Subcutaneous abdominal adipose tissue (tissue), 5 donors: ENCODE data around the gene CD68.

Source experiments
- H3K27ac ChIP-seq: one replicate; pipeline ENCODE4 v1.7.0; 2013; ENCODE audit warnings: low read depth, mild to moderate bottlenecking, inconsistent platforms, low read length, moderate library complexity
- H3K27me3 ChIP-seq, 5 donors: one replicate each; pipeline ENCODE4 v1.7.0; 2013; ENCODE audit warnings: low read length in 5 of 5, inconsistent platforms in 1 of 5; ENCODE audit not compliant: control insufficient read depth in 5 of 5, insufficient read depth in 4 of 5
- H3K36me3 ChIP-seq, 5 donors: one replicate each; pipeline ENCODE4 v1.7.0; 2013; ENCODE audit warnings: low read length in 5 of 5; ENCODE audit not compliant: control insufficient read depth in 5 of 5, insufficient read depth in 5 of 5
- H3K4me1 ChIP-seq, 5 donors: one replicate each; pipeline ENCODE4 v1.7.0; 2013; ENCODE audit warnings: low read length in 5 of 5, mild to moderate bottlenecking in 3 of 5, moderate library complexity in 1 of 5; ENCODE audit not compliant: control insufficient read depth in 5 of 5, insufficient read depth in 5 of 5
- H3K4me3 ChIP-seq, 5 donors: one replicate each; pipeline ENCODE4 v1.7.0; 2013; ENCODE audit warnings: low read length in 5 of 5, low read depth in 1 of 5
- H3K9ac ChIP-seq, 5 donors: one replicate each; pipeline ENCODE4 v1.7.0; 2013; ENCODE audit warnings: low read length in 5 of 5, mild to moderate bottlenecking in 4 of 5, moderate library complexity in 3 of 5
- H3K9me3 ChIP-seq, 5 donors: one replicate each; pipeline ENCODE4 v1.7.0; 2013; ENCODE audit warnings: low read length in 5 of 5; ENCODE audit not compliant: control insufficient read depth in 5 of 5
- donor health status: healthy.
- donor health status: healthy.
- donor health status: healthy.
- donor health status: healthy.
- donor health status: healthy.

Gene CD68

DNA sequence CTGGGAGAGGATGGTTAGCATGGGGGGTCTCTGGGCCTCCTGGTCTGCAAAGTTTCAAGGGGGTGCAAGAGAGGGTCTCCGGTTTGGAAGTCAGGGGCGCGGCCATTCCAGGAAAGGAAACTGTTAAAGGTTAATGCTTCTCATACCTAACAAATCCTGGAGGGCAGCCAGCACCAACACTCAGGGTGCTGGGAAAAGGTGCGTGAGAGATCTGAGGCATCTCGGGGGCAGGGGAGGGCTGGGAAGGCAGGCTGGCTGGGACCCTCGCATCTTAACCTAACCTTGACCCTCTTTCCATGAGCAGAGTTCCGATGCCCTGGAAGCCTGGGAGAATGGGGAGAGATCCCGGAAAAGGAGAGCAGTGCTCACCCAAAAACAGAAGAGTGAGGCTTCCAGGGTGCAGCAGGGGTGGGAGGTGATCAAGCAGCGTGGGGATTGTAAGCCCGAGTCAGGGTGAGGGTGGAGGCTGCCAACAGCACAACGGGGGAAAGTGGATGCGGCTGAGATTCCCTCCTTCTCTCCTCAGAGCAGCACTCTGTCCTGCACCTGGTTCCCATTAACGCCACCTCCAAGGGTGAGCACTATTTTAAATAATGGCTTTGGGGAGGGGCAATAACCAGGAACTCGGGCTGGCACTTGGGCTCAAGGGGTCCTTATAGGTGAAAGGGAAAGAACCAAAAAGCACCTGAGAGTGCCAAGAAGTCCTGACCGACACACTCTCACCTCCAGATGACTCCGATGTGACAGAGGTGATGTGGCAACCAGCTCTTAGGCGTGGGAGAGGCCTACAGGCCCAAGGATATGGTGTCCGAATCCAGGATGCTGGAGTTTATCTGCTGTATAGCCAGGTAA lies 19.9 kb upstream of the CD68 start:
- H3K9me3 ChIP-seq = no peaks in the 10 kb centered on the region
- peaks cover 11 to 80% (median 68%) of the 10 kb centered on the region in 5 donors for H3K4me1 ChIP-seq
- H3K36me3 ChIP-seq = peaks cover 0 to 19% (median 6%) of the 10 kb centered on the region in 5 donors
- H3K4me3 ChIP-seq = peak overlapping the region; percentile 55 to 79 (median 72)
- H3K9ac ChIP-seq = peak overlapping the region in 4 of 5 donors; percentile 63 to 88 (median 81)
- H3K27me3 ChIP-seq = no peaks in the 10 kb centered on the region
- peak overlapping the region; percentile 97 for H3K27ac ChIP-seq

DNA sequence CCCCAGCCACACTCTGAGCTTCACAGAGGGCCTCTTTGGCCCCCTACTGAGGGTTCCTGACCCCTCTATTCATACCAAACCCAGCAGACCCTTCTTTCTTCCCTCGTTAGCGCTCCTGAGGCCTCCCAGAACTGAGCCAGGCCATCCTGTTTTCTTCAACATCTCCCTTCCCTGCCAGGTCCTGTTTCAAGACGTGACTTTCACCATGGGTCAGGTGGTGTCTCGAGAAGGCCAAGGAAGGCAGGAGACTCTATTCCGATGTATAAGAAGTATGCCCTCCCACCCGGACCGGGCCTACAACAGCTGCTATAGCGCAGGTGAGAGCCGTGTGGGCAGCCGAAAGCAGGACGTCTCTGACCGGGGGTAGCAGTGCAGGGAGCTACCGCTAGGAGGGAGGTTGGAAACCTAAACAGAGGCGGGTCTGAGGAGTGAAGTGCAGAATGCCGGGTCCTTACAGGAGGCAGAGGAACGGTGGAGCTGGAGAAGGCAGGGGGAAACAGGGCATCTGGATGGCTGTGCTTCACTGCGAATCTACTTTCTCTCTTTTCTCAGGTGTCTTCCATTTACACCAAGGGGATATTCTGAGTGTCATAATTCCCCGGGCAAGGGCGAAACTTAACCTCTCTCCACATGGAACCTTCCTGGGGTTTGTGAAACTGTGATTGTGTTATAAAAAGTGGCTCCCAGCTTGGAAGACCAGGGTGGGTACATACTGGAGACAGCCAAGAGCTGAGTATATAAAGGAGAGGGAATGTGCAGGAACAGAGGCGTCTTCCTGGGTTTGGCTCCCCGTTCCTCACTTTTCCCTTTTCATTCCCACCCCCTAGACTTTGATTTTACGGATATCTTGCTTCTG lies 19.0 kb upstream of the CD68 start:
- peaks cover 0 to 27% (median 14%) of the 10 kb centered on the region in 5 donors for H3K36me3 ChIP-seq
- H3K9me3 ChIP-seq = no peaks in the 10 kb centered on the region
- H3K27me3 ChIP-seq = no peaks in the 10 kb centered on the region
- peak overlapping the region in 4 of 5 donors; percentile 17 to 96 (median 76) for H3K9ac ChIP-seq
- peak overlapping the region; percentile 61 to 79 (median 75) for H3K4me3 ChIP-seq
- peaks cover 11 to 77% (median 68%) of the 10 kb centered on the region in 5 donors for H3K4me1 ChIP-seq
- H3K27ac ChIP-seq = peak overlapping the region; percentile 97

DNA sequence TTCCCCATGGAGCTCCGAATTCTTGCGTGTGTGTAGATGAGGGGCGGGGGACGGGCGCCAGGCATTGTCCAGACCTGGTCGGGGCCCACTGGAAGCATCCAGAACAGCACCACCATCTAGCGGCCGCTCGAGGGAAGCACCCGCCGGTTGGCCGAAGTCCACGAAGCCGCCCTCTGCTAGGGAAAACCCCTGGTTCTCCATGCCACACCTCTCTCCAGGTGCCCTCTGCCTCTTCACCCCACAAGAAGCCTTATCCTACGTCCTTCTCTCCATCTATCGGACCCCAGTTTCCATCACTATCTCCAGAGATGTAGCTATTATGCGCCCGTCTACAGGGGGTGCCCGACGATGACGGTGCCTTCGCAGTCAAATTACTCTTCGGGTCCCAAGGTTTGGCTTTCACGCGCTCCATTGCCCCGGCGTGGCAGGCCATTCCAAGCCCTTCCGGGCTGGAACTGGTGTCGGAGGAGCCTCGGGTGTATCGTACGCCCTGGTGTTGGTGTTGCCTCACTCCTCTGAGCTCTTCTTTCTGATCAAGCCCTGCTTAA lies 18.3 kb upstream of the CD68 start:
- H3K4me1 ChIP-seq = peaks cover 11 to 74% (median 68%) of the 10 kb centered on the region in 5 donors
- H3K27me3 ChIP-seq = no peaks in the 10 kb centered on the region
- H3K9ac ChIP-seq = peak overlapping the region; percentile 73 to 96 (median 87)
- peak overlapping the region; percentile 97 for H3K27ac ChIP-seq
- H3K4me3 ChIP-seq = peak overlapping the region; percentile 72 to 86 (median 78)
- H3K36me3 ChIP-seq = peaks cover 0 to 34% (median 19%) of the 10 kb centered on the region in 5 donors
- H3K9me3 ChIP-seq = no peaks in the 10 kb centered on the region

- H3K9ac ChIP-seq = peak within 1 kb of the TSS; percentile 73 to 96 (median 91)
- peak within 1 kb of the TSS; percentile 72 to 86 (median 78) for H3K4me3 ChIP-seq
- no peaks in the 10 kb centered on the region for H3K9me3 ChIP-seq
- H3K4me1 ChIP-seq = peaks cover 11 to 71% (median 67%) of the 10 kb centered on the region in 5 donors
- no peaks in the 10 kb centered on the region for H3K27me3 ChIP-seq
- peaks cover under 1 to 39% (median 19%) of the 10 kb centered on the region in 5 donors for H3K36me3 ChIP-seq
- peak within 1 kb of the TSS; percentile 97 for H3K27ac ChIP-seq
Observed at GRCh38 chr17:7561589-7562207, 17.7 kb upstream of the CD68 start, which contains the start of gene SENP3. SENP3 (plus strand) TSS chr17:7561919; CDS start chr17:7563077, 1,158 bp downstream.

DNA sequence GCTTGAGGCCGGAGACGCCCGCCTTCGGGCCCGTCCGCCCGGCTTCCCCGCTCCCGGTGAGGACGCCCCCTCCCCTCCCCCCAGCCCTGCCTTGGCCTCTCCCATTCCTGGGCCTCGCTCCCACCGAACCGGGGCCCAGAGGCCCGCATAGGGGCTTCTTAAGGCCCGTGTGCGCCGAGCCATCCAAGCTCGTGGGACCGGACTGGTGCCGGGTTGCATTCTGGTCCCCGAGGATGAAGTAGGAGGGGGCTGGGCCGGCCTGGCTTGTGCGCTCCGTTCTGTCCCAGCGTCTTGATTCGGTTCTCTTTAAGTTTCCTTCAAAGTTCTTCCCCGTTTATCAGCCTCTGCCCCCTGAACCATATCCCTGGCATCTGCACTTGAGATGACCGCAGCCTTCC lies 17.2 kb upstream of the CD68 start:
- peaks cover 11 to 66% (median 63%) of the 10 kb centered on the region in 5 donors for H3K4me1 ChIP-seq
- H3K9me3 ChIP-seq = no peaks in the 10 kb centered on the region
- peak overlapping the region; percentile 97 for H3K27ac ChIP-seq
- peak overlapping the region; percentile 72 to 82 (median 75) for H3K4me3 ChIP-seq
- no peaks in the 10 kb centered on the region for H3K27me3 ChIP-seq
- H3K9ac ChIP-seq = peak overlapping the region; percentile 71 to 95 (median 90)
- H3K36me3 ChIP-seq = peaks cover 3 to 44% (median 25%) of the 10 kb centered on the region in 5 donors

DNA sequence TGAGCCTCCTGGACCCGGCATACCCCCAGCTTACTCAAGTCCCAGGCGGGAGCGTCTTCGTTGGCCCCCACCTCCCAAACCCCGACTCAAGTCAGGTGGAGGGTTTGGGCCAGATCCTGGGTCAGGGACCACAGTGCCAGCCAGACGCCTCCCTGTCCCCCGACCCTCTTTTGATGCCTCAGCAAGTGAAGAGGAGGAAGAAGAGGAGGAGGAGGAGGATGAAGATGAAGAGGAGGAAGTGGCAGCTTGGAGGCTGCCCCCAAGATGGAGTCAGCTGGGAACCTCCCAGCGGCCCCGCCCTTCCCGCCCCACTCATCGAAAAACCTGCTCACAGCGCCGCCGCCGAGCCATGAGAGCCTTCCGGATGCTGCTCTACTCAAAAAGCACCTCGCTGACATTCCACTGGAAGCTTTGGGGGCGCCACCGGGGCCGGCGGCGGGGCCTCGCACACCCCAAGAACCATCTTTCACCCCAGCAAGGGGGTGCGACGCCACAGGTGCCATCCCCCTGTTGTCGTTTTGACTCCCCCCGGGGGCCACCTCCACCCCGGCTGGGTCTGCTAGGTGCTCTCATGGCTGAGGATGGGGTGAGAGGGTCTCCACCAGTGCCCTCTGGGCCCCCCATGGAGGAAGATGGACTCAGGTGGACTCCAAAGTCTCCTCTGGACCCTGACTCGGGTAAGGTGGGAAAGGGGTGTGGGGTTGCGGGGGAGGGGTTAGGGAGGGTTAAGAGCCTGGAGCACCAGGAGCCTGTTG lies 16.1 kb upstream of the CD68 start:
- Histone ChIP-seq H3K9ac (peak overlapping the region in 3 of 5 donors; percentile 90 to 95 (median 91)), H3K4me3 (peak overlapping the region in 1 of 5 donors; percentile 75), H3K27ac (no peak overlapping the region), H3K36me3 (peaks cover 3 to 51% (median 30%) of the 10 kb centered on the region in 5 donors), H3K4me1 (peaks cover 5 to 55% (median 52%) of the 10 kb centered on the region in 5 donors), H3K9me3 (no peaks in the 10 kb centered on the region), H3K27me3 (no peaks in the 10 kb centered on the region)

GRCh38 chr17:7569571-7569970 lies 9.9 kb upstream of the CD68 start:
- Histone ChIP-seq H3K27me3 (no peaks in the 10 kb centered on the region), H3K36me3 (peaks cover 7 to 68% (median 55%) of the 10 kb centered on the region in 5 donors), H3K9me3 (no peaks in the 10 kb centered on the region), H3K4me1 (peaks cover 8 to 18% (median 15%) of the 10 kb centered on the region in 5 donors), H3K4me3 (no peak overlapping the region), H3K9ac (no peak overlapping the region), H3K27ac (no peak overlapping the region)

DNA sequence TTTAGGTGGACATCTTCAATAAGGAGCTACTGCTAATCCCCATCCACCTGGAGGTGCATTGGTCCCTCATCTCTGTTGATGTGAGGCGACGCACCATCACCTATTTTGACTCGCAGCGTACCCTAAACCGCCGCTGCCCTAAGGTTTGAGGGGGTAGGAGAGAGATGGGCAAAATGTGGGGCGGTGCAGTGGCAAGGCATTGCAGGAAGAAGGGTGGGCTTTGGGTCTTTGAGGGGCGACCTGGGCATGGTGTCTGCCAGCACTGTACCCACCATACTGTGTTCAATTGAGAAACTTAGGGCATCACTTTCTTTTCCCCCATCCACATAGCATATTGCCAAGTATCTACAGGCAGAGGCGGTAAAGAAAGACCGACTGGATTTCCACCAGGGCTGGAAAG lies 9.1 kb upstream of the CD68 start:
- Histone ChIP-seq H3K27ac (no peak overlapping the region), H3K36me3 (peaks cover 13 to 68% (median 55%) of the 10 kb centered on the region in 5 donors), H3K27me3 (no peaks in the 10 kb centered on the region), H3K4me3 (no peak overlapping the region), H3K9ac (no peak overlapping the region), H3K4me1 (peaks cover 9 to 26% (median 23%) of the 10 kb centered on the region in 5 donors), H3K9me3 (no peaks in the 10 kb centered on the region)

GRCh38 chr17:7572338-7572587 lies 7.2 kb upstream of the CD68 start:
- Histone ChIP-seq H3K9ac (peak overlapping the region; percentile 16 to 79 (median 62)), H3K27ac (peak overlapping the region; percentile 98), H3K9me3 (no peaks in the 10 kb centered on the region), H3K27me3 (no peaks in the 10 kb centered on the region), H3K4me1 (peaks cover 12 to 43% (median 34%) of the 10 kb centered on the region in 5 donors), H3K36me3 (peaks cover 20 to 70% (median 61%) of the 10 kb centered on the region in 5 donors), H3K4me3 (peak overlapping the region; percentile 54 to 98 (median 80))
